Adrenal gland (tissue), 12 donors: ENCODE results near the gene KYNU. TPM values are rescaled to one million over a fixed set of nuclear protein-coding genes. Genes with fewer than 3 reads are reported as not detected.
A peak's percentile ranks its signal among the peaks of the same experiment; 100 is the strongest.

ENCODE experiments used
- DNase-seq, 7 donors: peaks; one replicate each; pipeline ENCODE4 v3.0.0-alpha.2; 2019 to 2020
- H3K27ac ChIP-seq, 5 donors: fragments of 200-600 bp; sonication (generic) in 4 of 5; 1 replicate in 3 of 5; 2 replicates in 2 of 5; pipeline versions ENCODE4 v1.5.1 to v1.8.0; 2016 to 2020; ENCODE audit warnings: mild to moderate bottlenecking in 1 of 5
- H3K27me3 ChIP-seq: fragments of 200-600 bp; 2 replicates; pipeline ENCODE4 v1.8.0; 2021
- H3K36me3 ChIP-seq, 2 donors: fragments of 200-600 bp; replicated peaks in 1 of 2; 1 replicate in 1 of 2; 2 replicates in 1 of 2; pipeline versions ENCODE4 v1.5.1 to v1.8.0; 2018 to 2022
- H3K4me1 ChIP-seq, 2 donors: fragments of 200-600 bp; replicated peaks in 1 of 2; 1 replicate in 1 of 2; 2 replicates in 1 of 2; pipeline versions ENCODE4 v1.5.1 to v1.8.0; 2018 to 2021
- H3K4me3 ChIP-seq, 4 donors: fragments of 200-600 bp; sonication (generic) in 3 of 4; one replicate each; pipeline ENCODE4 v1.5.1; 2016 to 2018
- H3K9me3 ChIP-seq, 3 donors: fragments of 200-600 bp; sonication (generic) in 1 of 3; replicated peaks in 1 of 3; 1 replicate in 2 of 3; 2 replicates in 1 of 3; pipeline versions ENCODE4 v1.5.1 to v1.8.0; 2016 to 2021
- CTCF ChIP-seq, 6 experiments: fragments of 450-650 bp in 4 of 6; fragments of 200-600 bp in 2 of 6; sonication (generic) in 1 of 6; IDR thresholded peaks; 1 replicate in 5 of 6; 2 replicates in 1 of 6; pipeline versions ENCODE4 v1.5.1 to v1.8.0; 2016 to 2021; ENCODE audit warnings: antibody characterized with exemption in 6 of 6, mild to moderate bottlenecking in 2 of 6, moderate library complexity in 1 of 6
- POLR2A ChIP-seq, 2 donors: fragments of 450-650 bp; IDR thresholded peaks; one replicate each; pipeline ENCODE4 v1.6.1; 2017; ENCODE audit warnings: antibody characterized with exemption in 2 of 2, mild to moderate bottlenecking in 2 of 2, moderate library complexity in 1 of 2
- WGBS, 4 donors: extraction: QIAGEN DNeasy Blood & Tissue Kit in 2 of 4; methylation state at CpG; one replicate each; pipeline versions ENCODE4 v1.1.5 to v1.1.7; 2013 to 2017; 5-methylcytosine and 5-hydroxymethylcytosine counted together
- intact Hi-C, 2 donors: fragments of 100-400 bp; cut with DNase I; formaldehyde crosslinking; loops; one replicate each; pipeline versions ENCODE4 v1.14.1 to v1.15.0; 2022 to 2023
- polyA plus RNA-seq, 3 donors: library from polyadenylated mRNA; stranded (reverse); fragments of 200-250 nt in 2 of 3; fragments of 350-450 nt in 1 of 3; fragmentation: Illumina TruSeq in 1 of 3; extraction: RNeasy Lipid Tissue Mini Kit (QIAGEN cat#74804) in 1 of 3; gene quantifications; one replicate each; pipeline ENCODE4 v1.2.3, GENCODE V29; 2013 to 2014
- total RNA-seq, 9 donors: library from RNA; depleted of rRNA in 4 of 9; stranded (reverse); fragments of >200 nt in 4 of 9; fragments of 120-200 nt in 1 of 9; fragmentation: NEBNext Ultra II Directional in 1 of 9; extraction: Animal tissue kit (Norgen Biotek cat#: 25700) in 1 of 9; gene quantifications; one replicate each; pipeline versions ENCODE4 v1.1.0 to v1.2.4, GENCODE V29; 2013 to 2023
- donor health status: healthy with polysubstance abuse.
- donor health status: Bipolar disorder and iron deficiency.
- donor health status: DM: yes; HTN: yes; CAD: no.
- donor health status: DM: no; HTN: no; CAD: no.
- donor health status: DM: no; HTN: no; CAD: no.
- donor health status: DM: yes; HTN: yes; CAD: no.

Gene KYNU
- total and polyA plus RNA-seq, 12 donors, result 1.9 to 30.2 (median 9.2) TPM

- TF ChIP-seq CTCF (IDR thresholded peaks at IDR 0.05), result no peak
- no peak for TF ChIP-seq POLR2A (IDR thresholded peaks at IDR 0.05)
- H3K9me3 ChIP-seq, result no peaks in the 10 kb centered on the region
- no peak overlapping the region for H3K4me3 ChIP-seq
- no peaks in the 10 kb centered on the region for H3K27me3 ChIP-seq
- no peaks in the 10 kb centered on the region for H3K36me3 ChIP-seq
- no peak overlapping the region for H3K27ac ChIP-seq
- WGBS, 4 donors, result 79 to 83% (median 80%) methylated on average over 6 of the region's 6 CpGs
- peaks cover 0 to 13% of the 10 kb centered on the region in 2 donors for H3K4me1 ChIP-seq
- intact Hi-C loops, result no loop called here
- no peak for DNase-seq
These were observed 2.5 kb upstream of the KYNU start for GRCh38 chr2:142875010-142875409.

- DNase-seq, result no peak
- TF ChIP-seq CTCF (IDR thresholded peaks at IDR 0.05), result no peak
- TF ChIP-seq POLR2A (IDR thresholded peaks at IDR 0.05), result no peak
- intact Hi-C loops, result no loop called here
- Histone ChIP-seq H3K36me3 (no peaks in the 10 kb centered on the region), H3K4me1 (peaks cover 0 to 13% of the 10 kb centered on the region in 2 donors), H3K27ac (no peak overlapping the region), H3K27me3 (no peaks in the 10 kb centered on the region), H3K4me3 (no peak overlapping the region), H3K9me3 (no peaks in the 10 kb centered on the region)
- 95 to 97% (median 95%) methylated on average over 4 of the region's 4 CpGs for WGBS, 4 donors
These were observed 1.8 kb upstream of the KYNU start for GRCh38 chr2:142875652-142876051.

GRCh38 chr2:142876423-142876822 lies 1.0 kb upstream of the KYNU start:
- no peak for TF ChIP-seq POLR2A (IDR thresholded peaks at IDR 0.05)
- peak in 2 of 6 experiments; percentile 28 to 39 for TF ChIP-seq CTCF (IDR thresholded peaks at IDR 0.05)
- 42 to 49% (median 48%) methylated on average over 2 of the region's 2 CpGs for WGBS, 4 donors

GRCh38 chr2:142878031-142878678 lies 691 bp downstream of the KYNU start:
- peak overlapping the region in 2 of 4 donors; percentile 9 to 34 for H3K4me3 ChIP-seq
- intact Hi-C loops, result no loop called here
- WGBS, 4 donors, result 51 to 56% (median 54%) methylated on average over 6 of the region's 6 CpGs
- H3K4me1 ChIP-seq, result peaks cover 0 to 13% of the 10 kb centered on the region in 2 donors
- TF ChIP-seq POLR2A (IDR thresholded peaks at IDR 0.05), result no peak
- TF ChIP-seq CTCF (IDR thresholded peaks at IDR 0.05), result no peak
- peak overlapping the region in 2 of 5 donors; percentile 15 to 20 for H3K27ac ChIP-seq
- no peaks in the 10 kb centered on the region for H3K9me3 ChIP-seq
- no peak for DNase-seq
- H3K36me3 ChIP-seq, result no peaks in the 10 kb centered on the region
- no peaks in the 10 kb centered on the region for H3K27me3 ChIP-seq

More at GRCh38 chr2:142876423-142876822, 1.0 kb upstream of the KYNU start:
- Histone ChIP-seq H3K36me3 (no peaks in the 10 kb centered on the region), H3K9me3 (no peaks in the 10 kb centered on the region), H3K4me1 (peaks cover 0 to 13% of the 10 kb centered on the region in 2 donors), H3K27me3 (no peaks in the 10 kb centered on the region), H3K4me3 (no peak overlapping the region), H3K27ac (no peak overlapping the region)
- intact Hi-C loops, result no loop called here
- DNase-seq, result no peak
